Osteoblast (primary cell): Measurements from ENCODE around the gene MYH11. TPM values are rescaled to one million over a fixed set of nuclear protein-coding genes. Genes with fewer than 3 reads are reported as not detected.
A peak's percentile ranks its signal among the peaks of the same experiment; 100 is the strongest.
"Not testable (repeated sequence)": the region's sequence is repeated elsewhere in the genome, so short reads cannot be mapped to it uniquely, and the experiment has no call there.

Experiments used
- DNase-seq: peaks from one replicate; pipeline ENCODE4 v3.0.0; 2011; ENCODE audit warnings: low spot score, mixed read lengths; ENCODE audit not compliant: insufficient read length; ENCODE audit errors: missing footprints
- H2AFZ ChIP-seq: 2 replicates; pipeline ENCODE4 v1.6.0; 2011; ENCODE audit warnings: mild to moderate bottlenecking, low read length
- H3K27ac ChIP-seq: 2 replicates; pipeline ENCODE4 v1.5.1; 2011; ENCODE audit warnings: mild to moderate bottlenecking, low read depth, low read length, moderate library complexity
- H3K27me3 ChIP-seq: 2 replicates; pipeline ENCODE4 v1.6.0; 2012; ENCODE audit warnings: mild to moderate bottlenecking, control low read depth, inconsistent platforms, low read length, moderate library complexity; ENCODE audit not compliant: insufficient read depth
- H3K36me3 ChIP-seq: 2 replicates; pipeline ENCODE4 v1.5.1; 2011; ENCODE audit warnings: mild to moderate bottlenecking, low read length, control low read depth, moderate library complexity; ENCODE audit not compliant: insufficient read depth
- H3K4me1 ChIP-seq: 2 replicates; pipeline ENCODE4 v1.5.1; 2011; ENCODE audit warnings: mild to moderate bottlenecking, low read length, control low read depth, moderate library complexity; ENCODE audit not compliant: insufficient read depth
- H3K4me2 ChIP-seq: 2 replicates; pipeline ENCODE4 v1.6.0; 2011; ENCODE audit warnings: mild to moderate bottlenecking, low read length; ENCODE audit not compliant: insufficient read depth
- H3K4me3 ChIP-seq: fragments of 200-600 bp; sonication (generic); 3 replicates; pipeline ENCODE4 v1.5.1; 2012; ENCODE audit warnings: mild to moderate bottlenecking, low read length, inconsistent platforms; ENCODE audit not compliant: insufficient read depth
- H3K79me2 ChIP-seq: 2 replicates; pipeline ENCODE4 v1.6.0; 2012; ENCODE audit warnings: mild to moderate bottlenecking, low read length, control low read depth, inconsistent platforms; ENCODE audit not compliant: insufficient read depth
- H3K9me3 ChIP-seq: 2 replicates; pipeline ENCODE4 v1.5.1; 2011; ENCODE audit warnings: low read depth, low read length, control low read depth
- H4K20me1 ChIP-seq: 2 replicates; pipeline ENCODE4 v1.6.0; 2012; ENCODE audit warnings: mild to moderate bottlenecking, low read length, control low read depth; ENCODE audit not compliant: insufficient read depth
- total RNA-seq: library from RNA; depleted of rRNA; stranded (reverse); fragments of >200 nt; gene quantifications from 2 replicates; pipeline ENCODE4 v1.2.3, GENCODE V29; 2012
- TF ChIP-seq, protein P1 (sequence below): IDR thresholded peaks from 2 replicates; pipeline ENCODE4 v1.5.1; 2011; ENCODE audit warnings: mild to moderate bottlenecking, low read depth, low read length, moderate library complexity; ENCODE audit errors: extremely low read depth

The MYH11 gene
- total RNA-seq, 1 donor, result under 0.01 TPM

DNA sequence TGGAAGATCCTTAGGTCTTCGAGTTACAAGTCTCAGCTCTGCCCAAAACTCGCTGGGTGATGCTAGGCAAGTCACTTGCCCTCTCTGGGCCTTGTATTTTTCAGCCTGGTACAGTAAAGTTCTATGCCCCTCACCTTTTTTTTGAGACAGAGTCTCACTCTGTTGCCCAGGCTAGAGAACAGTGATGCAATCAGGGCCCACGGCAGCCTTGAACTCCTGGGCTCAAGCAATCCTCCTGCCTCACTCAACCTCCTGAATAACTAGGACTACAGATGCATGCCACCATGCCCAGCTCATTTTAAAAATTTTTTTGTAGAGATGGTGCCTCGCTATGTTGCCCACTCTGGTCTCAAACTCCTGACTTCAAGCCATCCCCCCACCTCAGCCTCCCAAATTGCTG lies 3.8 kb downstream of the MYH11 start:
- H3K36me3 ChIP-seq, result no peaks in the 10 kb centered on the region
- H3K4me3 ChIP-seq, result no peak overlapping the region
- peak; percentile 11 for DNase-seq
- H3K79me2 ChIP-seq, result no peaks in the 10 kb centered on the region
- peaks cover 7% of the 10 kb centered on the region for H3K4me1 ChIP-seq
- TF ChIP-seq, protein P1, sequence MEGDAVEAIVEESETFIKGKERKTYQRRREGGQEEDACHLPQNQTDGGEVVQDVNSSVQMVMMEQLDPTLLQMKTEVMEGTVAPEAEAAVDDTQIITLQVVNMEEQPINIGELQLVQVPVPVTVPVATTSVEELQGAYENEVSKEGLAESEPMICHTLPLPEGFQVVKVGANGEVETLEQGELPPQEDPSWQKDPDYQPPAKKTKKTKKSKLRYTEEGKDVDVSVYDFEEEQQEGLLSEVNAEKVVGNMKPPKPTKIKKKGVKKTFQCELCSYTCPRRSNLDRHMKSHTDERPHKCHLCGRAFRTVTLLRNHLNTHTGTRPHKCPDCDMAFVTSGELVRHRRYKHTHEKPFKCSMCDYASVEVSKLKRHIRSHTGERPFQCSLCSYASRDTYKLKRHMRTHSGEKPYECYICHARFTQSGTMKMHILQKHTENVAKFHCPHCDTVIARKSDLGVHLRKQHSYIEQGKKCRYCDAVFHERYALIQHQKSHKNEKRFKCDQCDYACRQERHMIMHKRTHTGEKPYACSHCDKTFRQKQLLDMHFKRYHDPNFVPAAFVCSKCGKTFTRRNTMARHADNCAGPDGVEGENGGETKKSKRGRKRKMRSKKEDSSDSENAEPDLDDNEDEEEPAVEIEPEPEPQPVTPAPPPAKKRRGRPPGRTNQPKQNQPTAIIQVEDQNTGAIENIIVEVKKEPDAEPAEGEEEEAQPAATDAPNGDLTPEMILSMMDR, result no peak
- no peaks in the 10 kb centered on the region for H4K20me1 ChIP-seq
- H3K27ac ChIP-seq, result no peak overlapping the region
- H3K4me2 ChIP-seq, result no peak overlapping the region
- H3K27me3 ChIP-seq, result peaks cover 55% of the 10 kb centered on the region
- H3K9me3 ChIP-seq, result no peaks in the 10 kb centered on the region
- H2AFZ ChIP-seq, result no peak overlapping the region

DNA sequence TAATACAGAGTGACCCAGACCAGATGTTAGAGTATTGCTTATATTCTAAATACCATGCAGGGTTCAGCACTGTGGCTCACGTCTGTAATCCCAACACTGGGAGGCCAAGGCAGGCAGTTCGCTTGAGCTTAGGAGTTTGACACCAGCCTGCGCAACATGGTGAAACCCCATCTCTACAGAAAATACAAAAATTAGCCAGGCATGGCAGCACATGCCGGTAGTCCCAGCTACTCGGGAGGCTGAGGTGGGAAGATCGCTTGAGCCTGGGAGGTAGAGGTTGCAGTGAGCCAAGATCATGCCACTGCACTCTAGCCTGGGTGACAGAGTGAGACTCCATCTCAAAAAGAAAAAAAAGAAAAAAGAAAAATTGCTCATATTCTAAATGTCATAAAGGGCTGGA lies 6.3 kb downstream of the MYH11 start:
- not testable (repeated sequence) for H3K4me2 ChIP-seq, H3K79me2 ChIP-seq, H3K4me1 ChIP-seq, H3K36me3 ChIP-seq, DNase-seq, H2AFZ ChIP-seq, H3K4me3 ChIP-seq, H3K9me3 ChIP-seq, H4K20me1 ChIP-seq, H3K27ac ChIP-seq
- peaks cover 46% of the 10 kb centered on the region for H3K27me3 ChIP-seq

DNA sequence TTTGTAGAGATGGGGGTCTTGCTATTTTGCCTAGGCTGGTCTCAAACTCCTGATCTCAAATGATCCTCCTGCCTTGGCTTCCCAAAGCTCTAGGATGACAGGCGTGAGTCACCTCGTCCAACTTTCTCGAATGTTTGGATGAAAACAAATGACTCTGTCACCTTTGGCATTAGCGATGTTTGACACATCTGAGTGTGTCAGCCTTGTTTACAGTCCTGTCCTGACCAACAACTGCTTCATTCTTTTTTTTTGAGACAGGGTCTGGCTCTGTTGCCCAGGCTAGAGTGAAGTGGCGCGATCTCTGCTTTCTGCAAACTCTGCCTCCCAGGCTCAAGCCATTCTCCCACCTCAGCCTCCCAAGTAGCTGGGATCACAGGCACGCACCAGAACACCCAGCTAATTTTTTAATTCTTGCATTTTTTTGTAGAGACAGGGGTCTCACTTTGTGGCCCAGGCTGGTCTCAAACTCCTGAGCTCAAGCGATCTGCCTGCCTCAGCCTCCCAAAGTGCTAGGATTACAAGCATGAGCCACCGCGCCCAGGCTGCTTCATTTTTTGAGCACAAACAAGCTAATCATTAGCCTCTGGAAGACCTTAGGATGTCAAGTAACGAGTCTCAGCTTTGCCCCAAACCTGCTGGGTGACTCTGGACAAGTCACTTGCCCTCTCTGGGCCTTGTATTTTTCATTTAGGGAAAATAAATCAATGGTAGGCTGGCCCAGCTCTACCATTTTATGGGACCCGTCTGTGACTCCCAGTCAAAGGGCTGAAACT lies 7.4 kb downstream of the MYH11 start:
- Histone ChIP-seq H3K4me3 (no peak overlapping the region), H2AFZ (no peak overlapping the region), H3K9me3 (no peaks in the 10 kb centered on the region), H3K79me2 (no peaks in the 10 kb centered on the region), H3K27ac (no peak overlapping the region), H3K4me2 (no peak overlapping the region), H4K20me1 (no peaks in the 10 kb centered on the region), H3K36me3 (no peaks in the 10 kb centered on the region), H3K27me3 (peaks cover 35% of the 10 kb centered on the region), H3K4me1 (no peaks in the 10 kb centered on the region)
- no peak for DNase-seq
- TF ChIP-seq, protein P1, result no peak

GRCh38 chr16:15847611-15848175 lies 9.1 kb downstream of the MYH11 start:
- H3K4me1 ChIP-seq, result no peaks in the 10 kb centered on the region
- no peaks in the 10 kb centered on the region for H3K36me3 ChIP-seq
- TF ChIP-seq, protein P1, result no peak
- no peaks in the 10 kb centered on the region for H4K20me1 ChIP-seq
- no peak overlapping the region for H3K4me2 ChIP-seq
- no peaks in the 10 kb centered on the region for H3K9me3 ChIP-seq
- peaks cover 29% of the 10 kb centered on the region for H3K27me3 ChIP-seq
- DNase-seq, result no peak
- no peak overlapping the region for H3K27ac ChIP-seq
- H2AFZ ChIP-seq, result no peak overlapping the region
- no peaks in the 10 kb centered on the region for H3K79me2 ChIP-seq
- H3K4me3 ChIP-seq, result no peak overlapping the region
